GM15510 (cell line): ENCODE measurements around the gene IKZF1.

Experiments
- POLR2A ChIP-seq: IDR thresholded peaks from 3 replicates; pipeline ENCODE4 v1.6.1; 2011; ENCODE audit warnings: borderline replicate concordance; ENCODE audit not compliant: insufficient read length; ENCODE audit errors: extremely low read depth

Gene IKZF1

DNA sequence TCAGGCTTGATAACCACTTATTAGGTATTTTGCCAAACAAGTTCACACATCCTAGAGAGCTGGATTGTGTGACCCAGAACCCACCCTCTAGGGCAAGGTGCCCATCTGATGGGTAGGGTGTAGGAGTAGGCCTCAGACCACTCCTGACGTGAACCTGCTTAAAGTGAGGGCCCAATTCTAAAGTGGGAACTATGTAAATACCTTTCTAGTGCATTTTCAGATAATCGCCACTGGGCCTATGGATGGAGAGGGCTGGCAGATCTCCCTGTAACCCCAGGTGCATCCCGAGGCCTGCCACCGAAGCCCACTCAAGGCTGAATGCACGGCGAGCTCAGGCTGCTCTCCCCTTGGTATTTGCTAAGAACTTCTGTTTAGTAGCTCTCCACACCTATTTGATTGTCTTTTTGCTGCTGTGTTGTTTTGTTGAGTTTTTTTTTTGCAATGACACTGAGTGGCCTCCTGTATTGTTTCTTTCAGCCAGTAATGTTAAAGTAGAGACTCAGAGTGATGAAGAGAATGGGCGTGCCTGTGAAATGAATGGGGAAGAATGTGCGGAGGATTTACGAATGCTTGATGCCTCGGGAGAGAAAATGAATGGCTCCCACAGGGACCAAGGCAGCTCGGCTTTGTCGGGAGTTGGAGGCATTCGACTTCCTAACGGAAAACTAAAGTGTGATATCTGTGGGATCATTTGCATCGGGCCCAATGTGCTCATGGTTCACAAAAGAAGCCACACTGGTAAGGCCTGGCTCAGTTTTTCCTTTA is 71.7 kb downstream of the IKZF1 start:
- no peak for TF ChIP-seq POLR2A

DNA sequence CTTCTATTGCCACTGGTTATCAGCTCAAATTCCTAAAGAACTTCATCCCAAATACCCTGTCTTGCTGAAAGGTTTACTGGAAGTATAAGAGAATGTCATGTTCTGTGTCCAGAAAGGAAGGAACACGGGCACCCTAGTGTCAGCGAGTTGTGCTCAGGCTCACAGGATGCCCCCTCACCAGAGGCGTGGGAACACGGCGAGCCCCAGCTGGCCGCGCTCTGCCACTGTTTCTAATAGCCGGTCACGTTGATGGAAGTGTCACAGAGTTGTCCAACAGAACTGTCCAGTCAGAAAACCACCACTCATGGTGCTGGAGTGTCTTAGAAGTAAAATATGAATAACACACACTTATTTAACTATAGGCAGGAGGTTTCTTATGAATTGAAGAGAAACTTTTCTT is 72.8 kb downstream of the IKZF1 start:
- no peak for TF ChIP-seq POLR2A

DNA sequence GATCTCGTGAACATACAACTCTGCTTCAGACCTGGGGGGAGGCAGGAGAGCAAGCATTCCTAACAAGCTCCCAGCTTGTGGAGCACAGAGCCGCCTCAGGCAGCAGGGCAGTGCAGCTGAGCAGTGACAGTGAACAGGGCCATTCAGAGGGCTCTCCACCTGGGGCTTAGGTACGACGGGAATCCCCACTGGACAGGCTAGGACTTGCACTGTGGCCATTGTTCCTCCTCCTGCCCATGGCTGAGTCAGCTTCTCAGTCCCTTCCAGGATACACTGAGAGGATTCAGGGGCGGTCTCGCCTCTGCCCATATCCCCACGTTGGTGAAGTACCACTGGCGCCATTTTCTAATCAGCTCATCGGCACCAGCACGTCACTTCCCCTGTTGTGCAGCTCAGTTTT is 74.6 kb downstream of the IKZF1 start:
- no peak for TF ChIP-seq POLR2A

DNA sequence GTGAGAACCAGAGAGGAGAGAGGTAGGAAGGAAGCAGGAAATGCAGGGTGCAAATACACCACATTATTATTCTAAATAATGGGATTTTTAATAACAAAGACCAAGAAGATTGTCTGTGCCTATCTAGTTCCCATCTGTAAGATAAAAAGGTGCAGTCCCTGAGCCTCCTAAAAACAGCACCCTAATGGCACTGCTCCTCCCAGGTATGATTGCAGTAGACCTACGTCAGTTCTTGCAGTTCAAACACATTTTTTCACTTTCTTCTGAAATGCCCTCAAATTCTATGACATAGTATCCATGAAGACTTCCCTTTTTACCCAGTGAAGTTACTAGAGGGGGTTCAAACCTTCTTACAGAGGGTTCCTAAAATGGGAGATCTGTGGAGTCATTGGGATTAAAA is 75.0 kb downstream of the IKZF1 start:
- no peak for TF ChIP-seq POLR2A

DNA sequence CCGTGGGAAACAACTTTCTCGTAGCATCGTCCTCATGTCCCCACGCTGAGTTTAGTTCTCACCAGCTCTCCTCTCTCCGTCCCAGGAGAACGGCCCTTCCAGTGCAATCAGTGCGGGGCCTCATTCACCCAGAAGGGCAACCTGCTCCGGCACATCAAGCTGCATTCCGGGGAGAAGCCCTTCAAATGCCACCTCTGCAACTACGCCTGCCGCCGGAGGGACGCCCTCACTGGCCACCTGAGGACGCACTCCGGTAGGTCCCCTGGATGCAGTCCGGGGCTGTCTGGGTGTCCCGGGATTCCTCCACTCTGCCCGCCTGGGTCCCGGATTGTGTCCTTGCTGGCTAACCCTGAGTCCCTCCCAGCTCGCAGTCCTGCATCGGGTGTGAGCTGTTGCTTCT is 77.9 kb downstream of the IKZF1 start:
- TF ChIP-seq POLR2A: no peak

DNA sequence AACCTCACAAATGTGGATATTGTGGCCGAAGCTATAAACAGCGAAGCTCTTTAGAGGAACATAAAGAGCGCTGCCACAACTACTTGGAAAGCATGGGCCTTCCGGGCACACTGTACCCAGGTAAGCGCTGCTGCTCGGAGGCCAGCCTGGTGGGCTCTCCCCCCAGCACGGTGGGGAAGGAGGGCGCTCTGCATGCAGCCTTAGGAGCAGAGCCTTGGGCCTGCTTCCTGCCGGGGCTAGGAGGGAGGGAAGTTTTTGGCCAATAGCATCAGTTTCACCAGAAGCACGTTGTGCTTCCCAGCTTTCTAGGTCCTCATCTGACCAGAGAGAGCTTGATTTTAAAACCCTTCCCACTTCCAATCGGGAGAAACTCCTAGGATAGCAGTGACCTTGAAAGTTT is 82.8 kb downstream of the IKZF1 start:
- no peak for TF ChIP-seq POLR2A

DNA sequence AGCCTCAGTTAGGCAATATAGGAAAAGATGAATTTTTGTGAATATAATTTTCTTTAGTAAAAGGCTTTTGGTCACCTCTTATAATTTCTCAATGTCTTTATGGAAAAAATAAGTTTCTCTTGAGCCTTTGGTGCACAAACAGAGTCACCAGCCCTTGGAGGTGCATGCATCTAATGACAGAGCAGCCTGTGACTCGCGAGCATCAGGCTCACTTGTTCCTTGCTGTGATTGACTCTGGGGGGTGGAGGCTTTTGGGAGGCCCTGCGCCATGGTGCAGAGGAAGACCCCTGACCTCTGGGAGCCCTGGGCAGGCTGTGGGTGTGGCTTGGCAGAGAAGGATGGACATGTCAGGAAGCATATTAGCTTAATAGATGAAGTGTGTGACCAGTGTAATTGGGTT is 85.4 kb downstream of the IKZF1 start:
- no peak for TF ChIP-seq POLR2A

DNA sequence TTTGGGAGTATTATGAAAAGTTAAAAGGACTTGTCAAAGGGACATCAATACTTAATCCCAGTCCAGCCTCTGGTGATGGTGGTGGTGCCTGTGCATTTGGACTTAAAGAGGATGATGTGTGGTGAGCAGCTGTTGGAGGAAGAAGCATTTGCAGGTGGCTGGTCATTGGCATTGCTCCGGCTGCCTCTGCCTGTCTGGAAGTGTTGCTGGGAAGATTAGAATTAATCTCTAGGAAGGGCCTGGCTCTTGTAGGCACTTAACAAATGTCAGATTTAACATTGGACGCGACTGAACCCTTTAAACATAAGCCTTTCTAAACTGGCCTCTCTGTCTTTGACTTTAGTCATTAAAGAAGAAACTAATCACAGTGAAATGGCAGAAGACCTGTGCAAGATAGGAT is 86.9 kb downstream of the IKZF1 start:
- no peak for TF ChIP-seq POLR2A

DNA sequence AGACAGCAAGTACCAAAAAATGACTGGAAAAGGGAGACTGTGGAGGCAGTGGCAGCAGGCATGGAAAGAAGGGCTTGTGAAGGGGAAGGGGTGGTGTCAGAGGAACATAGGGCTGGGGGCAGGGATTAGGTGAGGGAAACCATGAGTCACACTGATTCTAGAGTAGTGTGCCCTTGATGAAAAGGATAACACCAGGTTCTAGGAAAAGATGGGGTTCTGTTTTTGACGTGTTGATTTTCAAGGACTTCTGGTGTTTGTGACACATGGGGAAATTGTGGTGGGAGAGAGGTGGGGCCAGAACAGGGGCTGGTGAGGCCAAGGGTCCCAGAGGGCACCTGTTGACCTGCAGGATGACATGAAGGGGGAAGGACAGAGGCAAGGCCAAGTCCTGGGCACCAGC is 88.6 kb downstream of the IKZF1 start:
- no peak for TF ChIP-seq POLR2A

DNA sequence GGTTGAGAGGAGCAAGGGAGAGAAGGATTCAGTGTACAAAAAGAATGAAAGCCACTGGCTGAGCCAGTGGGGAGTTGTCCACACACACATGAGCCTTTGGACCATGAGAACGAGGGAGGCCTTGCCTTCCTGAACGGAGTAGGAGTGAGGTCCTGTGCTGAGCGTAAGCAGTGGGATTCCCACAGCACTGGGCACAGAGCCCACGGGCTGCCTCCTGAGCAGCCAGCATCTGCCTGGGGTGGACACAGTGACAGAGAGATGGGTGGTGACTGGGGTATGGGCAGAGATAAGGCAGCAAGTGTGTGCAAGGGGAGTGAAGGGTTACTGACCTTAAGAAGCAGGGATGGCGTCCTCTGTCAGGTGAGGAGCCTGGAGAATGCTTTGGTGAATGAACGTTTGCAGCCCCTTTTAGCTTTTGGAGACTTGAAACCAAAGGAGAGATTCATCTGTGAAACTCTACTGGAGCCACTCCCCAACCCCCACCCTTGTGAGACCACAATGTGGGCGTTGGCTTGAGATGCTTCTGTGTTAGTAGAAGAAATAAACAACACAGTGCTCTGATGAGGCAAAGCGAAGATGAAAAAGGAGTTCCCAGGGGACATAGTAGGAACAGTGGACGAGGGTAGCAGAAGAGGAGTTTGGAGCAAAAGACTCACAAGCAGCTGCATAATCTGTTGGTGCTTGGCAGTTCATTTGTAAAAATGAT is 89.2 kb downstream of the IKZF1 start:
- no peak for TF ChIP-seq POLR2A

DNA sequence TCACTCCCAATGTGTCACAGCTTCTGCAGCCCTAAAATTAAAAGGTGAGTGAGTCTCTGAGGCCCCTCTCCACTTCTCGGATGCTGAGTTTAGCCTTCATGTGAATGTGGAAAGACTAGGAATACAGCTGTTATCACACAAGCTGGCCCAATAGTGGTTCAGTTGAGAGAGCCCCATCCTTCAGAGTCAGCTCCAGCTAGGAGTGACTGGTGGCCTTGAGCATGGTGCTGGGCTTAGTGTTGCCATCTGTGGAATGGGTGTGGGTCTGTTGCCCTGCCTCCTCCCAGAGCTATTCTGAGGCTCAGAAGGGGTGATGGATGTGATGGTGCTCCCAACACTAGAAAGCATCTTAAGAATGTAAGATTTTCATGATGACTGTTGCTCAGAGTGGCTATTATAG is 89.8 kb downstream of the IKZF1 start:
- no peak for TF ChIP-seq POLR2A

DNA sequence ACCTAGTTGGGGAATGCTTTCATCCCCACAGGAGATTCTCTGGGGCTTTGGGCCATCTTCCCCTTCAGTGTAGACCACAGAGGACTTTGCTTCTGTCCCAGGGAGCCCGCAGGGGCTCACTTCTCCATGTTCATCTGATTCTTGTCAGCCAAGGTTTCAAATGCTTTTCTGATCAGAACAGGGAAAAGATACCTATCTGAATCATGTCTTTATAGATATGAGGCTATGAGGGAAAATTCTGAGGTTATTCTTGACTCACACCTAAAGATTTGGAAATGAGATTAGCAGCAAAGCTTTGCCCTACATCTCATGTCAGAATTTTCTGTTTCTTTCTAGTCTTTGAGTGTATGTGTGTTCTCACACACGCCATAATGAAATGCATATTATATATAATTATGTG is 92.3 kb downstream of the IKZF1 start:
- no peak for TF ChIP-seq POLR2A

DNA sequence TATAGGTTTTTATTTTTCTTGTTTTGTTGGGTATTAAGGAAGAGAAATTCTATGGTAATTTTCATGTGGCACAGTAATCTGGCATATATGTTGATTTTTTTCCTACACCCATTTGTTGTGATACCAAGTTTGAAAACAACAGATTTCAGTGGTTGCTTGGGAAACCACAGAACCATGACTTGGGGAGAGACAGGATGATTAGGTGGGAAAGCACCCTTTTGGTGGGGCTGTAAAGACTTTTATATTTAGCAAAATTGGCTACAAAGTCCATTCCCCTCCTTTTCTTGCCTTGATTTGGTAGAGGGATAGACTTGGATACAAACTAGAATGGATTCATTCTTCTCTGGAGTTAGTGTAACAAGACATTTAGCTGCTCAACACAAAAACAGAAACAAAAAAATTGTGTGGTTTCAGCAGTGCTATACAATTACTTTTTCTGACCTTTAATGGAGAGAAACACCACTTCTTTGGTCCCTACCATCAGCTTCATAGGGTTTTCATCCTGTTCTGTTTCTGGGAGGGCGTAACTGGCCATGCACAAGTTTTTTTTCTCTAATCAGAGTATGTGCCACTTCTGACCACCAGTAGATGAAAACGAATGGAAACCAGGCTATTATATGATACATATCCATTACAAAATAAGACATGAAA is 92.9 kb downstream of the IKZF1 start:
- TF ChIP-seq POLR2A: no peak

DNA sequence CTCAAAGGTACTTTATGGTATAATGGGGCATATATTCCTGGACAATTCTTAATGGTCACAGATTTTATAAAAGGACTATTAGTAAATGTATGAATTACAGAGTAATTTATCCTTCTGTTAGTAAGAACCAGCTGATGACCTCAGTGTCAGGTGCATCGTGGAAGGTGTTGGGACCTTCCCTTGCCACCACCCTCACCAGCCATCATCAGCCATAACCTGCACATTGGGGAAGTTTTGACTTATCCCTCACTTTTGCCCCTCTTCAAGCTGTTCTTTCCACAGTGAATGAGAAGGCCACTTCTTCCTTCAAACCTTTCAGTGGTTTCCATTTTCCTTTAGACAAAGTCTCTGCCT is 93.4 kb downstream of the IKZF1 start:
- TF ChIP-seq POLR2A: no peak

DNA sequence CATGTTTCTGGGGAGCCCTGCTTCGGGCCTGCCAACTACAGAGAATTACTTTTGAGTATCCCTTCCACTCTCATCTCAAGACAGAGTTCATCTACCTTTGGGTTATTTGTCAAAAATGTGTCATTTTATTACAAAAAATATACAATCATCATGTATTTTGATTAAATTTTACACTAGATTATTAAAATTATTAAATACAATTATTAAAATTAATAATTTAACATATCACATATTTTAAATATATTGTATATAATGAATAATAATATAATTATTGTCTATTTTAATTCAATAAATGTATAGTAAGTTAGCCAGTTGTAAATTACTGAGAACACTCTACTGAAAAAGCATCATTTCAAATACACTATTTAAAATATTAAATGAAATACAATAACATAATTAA is 94.7 kb downstream of the IKZF1 start:
- TF ChIP-seq POLR2A: no peak

DNA sequence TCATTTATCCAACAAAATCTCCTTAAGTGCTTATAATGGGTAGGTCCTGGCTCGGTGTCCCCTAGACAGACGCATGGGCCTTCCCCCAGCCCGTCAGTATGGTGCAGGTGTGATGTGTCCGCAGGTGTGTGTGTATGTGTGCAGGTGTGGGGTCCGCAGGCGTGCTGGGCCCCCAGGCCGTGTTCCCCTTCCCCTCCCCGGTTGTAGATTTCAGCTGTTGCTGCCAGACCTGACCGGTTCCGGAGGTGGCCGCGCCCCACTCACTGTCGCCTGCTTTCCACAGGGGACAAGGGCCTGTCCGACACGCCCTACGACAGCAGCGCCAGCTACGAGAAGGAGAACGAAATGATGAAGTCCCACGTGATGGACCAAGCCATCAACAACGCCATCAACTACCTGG is 95.1 kb downstream of the IKZF1 start:
- TF ChIP-seq POLR2A: no peak

DNA sequence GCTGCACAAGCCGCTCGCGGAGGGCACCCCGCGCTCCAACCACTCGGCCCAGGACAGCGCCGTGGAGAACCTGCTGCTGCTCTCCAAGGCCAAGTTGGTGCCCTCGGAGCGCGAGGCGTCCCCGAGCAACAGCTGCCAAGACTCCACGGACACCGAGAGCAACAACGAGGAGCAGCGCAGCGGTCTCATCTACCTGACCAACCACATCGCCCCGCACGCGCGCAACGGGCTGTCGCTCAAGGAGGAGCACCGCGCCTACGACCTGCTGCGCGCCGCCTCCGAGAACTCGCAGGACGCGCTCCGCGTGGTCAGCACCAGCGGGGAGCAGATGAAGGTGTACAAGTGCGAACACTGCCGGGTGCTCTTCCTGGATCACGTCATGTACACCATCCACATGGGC is 95.6 kb downstream of the IKZF1 start:
- TF ChIP-seq POLR2A: no peak

DNA sequence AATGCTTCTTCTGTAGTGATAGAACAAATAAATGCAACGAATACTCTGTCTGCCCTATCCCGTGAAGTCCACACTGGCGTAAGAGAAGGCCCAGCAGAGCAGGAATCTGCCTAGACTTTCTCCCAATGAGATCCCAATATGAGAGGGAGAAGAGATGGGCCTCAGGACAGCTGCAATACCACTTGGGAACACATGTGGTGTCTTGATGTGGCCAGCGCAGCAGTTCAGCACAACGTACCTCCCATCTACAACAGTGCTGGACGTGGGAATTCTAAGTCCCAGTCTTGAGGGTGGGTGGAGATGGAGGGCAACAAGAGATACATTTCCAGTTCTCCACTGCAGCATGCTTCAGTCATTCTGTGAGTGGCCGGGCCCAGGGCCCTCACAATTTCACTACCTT is 99.9 kb downstream of the IKZF1 start:
- no peak for TF ChIP-seq POLR2A
